GM18873 (cell line): ENCODE data around the gene ZRSR2.
"Not testable (repeated sequence)": the region's sequence is repeated elsewhere in the genome, so short reads cannot be mapped to it uniquely, and the experiment has no call there.

Source experiments
- ATAC-seq: cut with Tn5 transposase; IDR thresholded peaks from one replicate; pipeline ENCODE4 v1.9.1; 2021; ENCODE audit warnings: mild to moderate bottlenecking, moderate library complexity, moderate number of reproducible peaks; ENCODE audit not compliant: unreplicated experiment, low FRiP score

ZRSR2 gene

DNA sequence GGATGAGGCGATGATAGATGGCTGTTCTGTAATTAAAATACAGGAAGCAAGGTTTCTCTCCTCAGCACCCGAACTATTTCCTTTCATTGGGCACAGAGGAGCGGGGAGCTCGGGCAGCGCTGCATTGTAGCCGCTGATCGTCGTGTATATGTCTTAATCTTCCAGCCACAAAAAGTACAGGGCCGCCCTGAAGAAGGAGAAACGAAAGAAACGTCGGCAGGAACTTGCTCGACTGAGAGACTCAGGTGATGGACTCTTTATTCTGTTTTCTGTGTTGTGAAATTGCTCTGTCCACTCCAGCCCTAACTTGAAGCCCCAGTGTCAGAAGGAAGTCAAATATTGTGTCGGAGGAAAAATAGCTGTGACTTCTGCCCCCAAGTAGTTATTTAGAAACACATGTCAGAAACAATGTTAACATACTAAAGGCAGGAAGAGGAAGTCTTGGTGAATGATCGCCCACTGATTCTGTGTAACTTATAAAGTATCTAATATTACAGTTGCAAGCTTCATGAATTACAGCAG is 546 bp downstream of the ZRSR2 start:
- peak; percentile 20 for ATAC-seq

DNA sequence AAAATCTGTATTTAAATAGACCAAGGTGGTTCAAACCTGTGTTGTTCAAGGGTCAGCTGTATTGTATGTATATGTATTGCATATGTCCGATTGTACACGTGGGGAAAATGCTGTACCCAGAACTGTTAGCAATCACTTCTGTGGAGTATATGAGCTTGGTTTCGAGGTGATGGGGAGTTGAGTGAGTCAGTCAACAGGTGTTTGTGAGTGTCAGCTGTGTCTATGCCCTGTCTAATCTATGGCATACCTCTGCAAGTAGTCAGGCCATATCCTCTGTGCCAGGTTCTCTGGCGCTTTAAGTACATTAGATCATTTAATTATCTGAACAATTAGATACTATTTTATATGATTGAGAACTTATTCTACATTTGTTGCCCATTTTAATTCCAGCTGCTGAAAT is 7.4 kb downstream of the ZRSR2 start:
- no peak for ATAC-seq

DNA sequence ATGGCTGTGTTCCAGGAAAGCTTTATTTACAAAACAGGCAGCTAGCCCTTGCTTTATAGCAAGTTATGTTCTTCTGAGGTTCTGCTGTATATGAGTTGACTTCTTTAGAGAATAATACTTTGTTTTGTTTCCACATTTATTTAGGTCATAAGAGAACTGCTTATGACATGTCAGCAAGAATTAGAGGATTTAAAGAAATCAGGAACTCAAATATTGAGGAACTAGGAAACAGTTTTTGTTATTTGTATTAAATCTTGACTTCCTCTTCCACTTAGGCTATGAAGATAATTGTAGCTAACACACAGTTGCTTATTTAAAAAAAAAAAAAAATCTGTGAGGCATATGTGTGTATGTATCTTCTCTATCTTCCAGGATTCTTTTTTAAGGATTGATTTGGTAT is 14.3 kb downstream of the ZRSR2 start:
- no peak for ATAC-seq

DNA sequence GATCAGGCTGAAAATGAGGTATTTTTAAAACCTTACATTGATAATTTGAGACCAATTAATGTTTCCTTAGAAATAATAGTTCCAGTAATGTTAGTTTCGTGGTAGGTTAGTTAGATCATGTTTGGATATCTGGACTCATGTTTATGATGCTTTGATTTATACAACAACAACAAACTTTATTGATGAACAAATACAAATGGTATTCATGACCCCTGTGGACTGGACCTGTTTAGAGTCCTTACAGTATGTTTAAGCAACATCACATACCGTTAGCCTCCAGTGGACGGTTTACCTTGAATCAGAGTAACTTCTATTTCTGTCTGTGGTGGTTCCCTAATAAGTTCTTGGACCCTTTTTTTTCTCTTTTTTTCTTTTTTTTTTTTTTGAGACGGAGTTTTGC is 18.0 kb downstream of the ZRSR2 start:
- ATAC-seq, result no peak

DNA sequence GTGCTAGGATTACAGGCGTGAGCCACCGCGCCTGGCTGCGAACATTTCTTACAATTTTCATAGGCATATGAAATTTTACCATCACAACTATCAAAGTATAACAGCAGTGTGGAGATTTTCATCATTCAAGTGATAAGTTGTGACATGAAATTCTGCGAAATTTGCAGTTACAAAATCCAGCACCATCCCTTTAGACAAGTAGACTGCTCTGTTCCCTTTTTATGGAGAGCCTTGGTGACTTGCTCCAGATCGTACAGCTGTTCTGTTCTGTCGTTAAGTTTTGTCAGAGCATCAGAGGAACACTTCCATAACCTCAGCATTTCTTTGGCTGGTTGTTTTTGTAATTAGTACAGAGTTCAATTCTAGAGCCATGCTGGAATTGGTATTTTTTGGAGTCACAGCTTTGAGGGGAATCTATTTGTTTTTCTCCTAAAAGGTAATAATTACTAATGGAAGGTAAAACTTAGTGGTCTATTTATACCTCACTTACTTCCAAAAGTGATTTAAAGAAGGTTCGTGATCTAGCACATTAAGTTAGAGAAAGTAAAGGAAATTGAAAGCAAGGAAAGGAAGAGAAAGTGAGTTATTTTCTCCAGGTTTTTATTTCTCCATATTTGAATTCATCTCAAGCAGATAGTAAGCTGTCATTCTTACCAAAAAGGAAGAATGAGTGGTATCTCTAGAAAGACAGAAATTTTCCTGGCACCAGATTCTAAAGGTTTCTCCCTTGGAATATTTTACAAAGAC is 22.1 kb downstream of the ZRSR2 start:
- no peak for ATAC-seq

DNA sequence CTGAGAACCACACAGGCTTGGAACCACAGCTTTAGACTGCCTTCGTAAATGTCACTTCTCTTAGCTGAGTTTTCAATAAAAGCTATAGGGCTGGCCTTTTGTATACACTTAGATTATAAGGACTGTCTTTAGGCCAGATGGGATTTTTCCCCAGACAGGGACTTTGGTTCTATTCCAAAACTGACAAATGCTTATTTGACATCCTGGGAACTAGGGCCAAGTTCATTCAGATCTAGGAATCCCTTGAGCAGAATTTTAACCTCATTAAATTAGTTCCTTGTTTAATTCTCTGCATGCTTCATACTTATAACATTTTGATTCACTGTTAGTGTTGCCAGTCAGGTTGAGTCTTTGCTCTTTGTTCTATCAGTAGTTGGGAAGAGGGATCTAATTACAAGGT is 23.1 kb downstream of the ZRSR2 start:
- no peak for ATAC-seq

DNA sequence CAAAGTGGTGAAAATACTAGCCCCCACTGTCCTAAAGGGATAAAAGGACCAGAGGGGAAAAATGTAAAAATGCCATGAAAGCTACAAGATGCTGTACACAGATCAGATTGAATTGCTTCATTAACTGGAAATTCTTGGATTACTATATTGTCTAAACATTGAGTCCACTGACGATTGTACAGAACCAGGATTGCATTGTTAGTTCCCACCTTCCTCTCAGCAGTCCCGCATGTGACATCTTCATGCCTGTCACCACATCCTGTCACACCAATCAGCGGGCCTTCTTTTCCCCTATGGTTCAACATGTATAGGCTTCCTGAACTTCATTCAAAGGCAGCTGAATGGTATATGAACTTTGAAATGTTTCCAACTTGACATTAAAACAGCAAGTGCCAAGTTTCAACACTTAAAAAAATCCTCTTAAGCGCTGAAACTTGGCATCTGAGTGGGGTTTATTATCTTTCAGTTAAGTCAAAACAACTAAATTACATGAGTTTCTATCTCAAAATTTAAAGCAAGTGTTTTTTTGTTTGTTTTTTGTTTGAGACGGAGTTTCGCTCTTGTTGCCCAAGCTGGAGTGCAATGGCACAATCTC is 24.6 kb downstream of the ZRSR2 start:
- no peak for ATAC-seq

DNA sequence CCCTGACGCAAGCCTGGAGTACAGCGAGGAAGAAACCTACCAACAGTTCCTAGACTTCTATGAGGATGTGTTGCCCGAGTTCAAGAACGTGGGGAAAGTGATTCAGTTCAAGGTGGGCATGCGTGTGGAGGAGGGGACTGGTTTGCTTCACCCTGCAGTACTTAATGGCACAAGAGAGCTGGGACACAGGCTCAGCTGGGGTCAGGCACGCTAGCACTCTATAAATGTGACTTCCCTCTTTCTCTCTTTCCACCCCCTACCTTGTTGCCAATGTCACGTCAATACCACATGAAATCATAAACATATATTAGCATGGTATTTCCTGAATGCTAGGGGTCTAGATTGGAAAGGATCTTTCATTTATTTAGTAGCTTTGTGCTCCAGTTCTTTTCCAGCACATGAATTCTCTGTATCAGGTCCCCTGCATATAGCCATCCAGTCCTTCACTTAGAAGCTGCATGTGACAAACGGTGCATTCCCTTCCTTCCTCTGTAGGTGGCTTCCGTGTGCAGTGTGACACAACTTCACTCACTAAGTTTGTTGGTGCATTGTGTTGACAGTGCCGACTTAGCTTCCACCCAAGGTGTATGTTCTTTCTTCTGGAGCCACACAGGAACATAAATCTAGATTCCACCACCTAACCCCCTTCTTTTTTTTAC is 25.6 kb downstream of the ZRSR2 start:
- ATAC-seq, result no peak

DNA sequence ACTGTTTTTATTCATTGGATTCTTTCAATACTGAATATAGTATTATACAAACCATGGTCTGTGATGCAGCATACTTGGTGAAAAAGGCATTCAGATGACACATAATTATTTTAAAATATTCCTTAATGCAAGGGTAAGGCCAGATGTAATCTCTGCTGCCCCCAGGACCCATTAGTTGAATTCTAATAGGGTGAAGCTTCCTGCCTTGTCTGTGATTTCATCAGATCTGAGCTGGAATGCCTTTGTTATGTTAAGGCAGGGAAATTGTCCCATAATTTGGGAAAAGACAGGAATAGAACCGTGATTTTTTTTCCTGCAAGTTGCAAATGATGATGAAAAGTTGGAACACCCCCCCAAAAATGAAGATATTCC is 26.1 kb downstream of the ZRSR2 start:
- no peak for ATAC-seq

DNA sequence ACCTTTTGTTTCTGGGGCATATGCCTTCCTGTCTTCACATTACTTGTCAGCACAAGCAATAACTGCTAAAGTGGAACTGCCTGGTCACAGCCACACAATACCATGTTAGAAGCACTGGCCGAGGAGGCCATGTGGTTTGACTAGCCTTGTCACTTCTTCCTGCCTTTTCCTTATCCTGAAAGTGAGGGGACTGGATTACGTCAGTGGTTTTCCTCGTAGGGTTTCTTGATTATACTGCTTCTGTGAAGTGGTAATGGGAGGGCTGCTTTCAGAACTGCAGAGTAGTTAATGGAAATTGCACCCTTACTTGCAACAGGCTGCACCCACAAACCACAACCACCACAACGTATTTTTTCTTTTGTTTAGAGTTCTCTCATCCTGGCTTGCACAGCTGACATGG is 26.6 kb downstream of the ZRSR2 start:
- no peak for ATAC-seq

DNA sequence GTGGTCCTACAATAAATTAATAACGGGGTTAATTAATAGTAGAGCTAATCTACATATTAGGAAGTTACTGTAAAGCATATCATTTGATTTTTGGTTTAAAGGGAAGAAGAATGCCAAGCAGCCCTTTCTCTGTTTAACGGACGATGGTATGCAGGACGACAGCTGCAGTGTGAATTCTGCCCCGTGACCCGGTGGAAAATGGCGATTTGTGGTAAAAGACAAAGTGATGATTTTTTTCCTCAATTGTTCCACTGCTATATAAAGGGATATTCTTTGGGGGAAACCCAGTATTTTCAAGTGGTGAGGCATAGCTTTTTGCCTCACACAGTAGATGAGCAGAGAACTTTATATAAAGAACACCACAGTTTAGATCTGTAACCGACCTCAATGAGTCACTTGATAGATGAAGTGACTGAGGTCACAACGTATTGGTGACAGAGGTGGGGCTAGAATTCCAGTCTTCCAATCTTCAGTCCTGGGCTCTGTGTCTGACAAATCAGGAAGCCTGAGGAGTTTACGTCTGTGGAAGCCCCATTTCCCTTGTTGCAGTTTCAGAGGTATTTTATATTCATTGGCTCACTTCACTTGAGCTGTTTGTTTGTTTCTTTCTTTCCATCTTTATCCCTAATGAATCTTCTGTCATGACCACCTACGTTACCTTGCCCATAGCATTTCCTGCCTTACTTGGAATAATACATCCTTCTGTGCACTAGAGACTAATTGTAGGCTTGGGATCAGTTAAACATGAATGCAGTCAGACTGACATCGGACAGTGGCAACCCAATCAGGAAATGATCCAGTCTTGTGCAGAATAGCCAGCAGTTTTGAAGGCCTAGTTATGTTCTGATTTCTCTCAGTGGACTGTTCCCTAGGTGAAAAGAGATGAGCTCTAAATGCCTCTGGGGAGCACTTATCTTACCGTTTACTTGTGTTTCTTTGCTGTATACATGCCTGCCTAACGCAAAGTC is 30.1 kb downstream of the ZRSR2 start:
- ATAC-seq, result no peak

DNA sequence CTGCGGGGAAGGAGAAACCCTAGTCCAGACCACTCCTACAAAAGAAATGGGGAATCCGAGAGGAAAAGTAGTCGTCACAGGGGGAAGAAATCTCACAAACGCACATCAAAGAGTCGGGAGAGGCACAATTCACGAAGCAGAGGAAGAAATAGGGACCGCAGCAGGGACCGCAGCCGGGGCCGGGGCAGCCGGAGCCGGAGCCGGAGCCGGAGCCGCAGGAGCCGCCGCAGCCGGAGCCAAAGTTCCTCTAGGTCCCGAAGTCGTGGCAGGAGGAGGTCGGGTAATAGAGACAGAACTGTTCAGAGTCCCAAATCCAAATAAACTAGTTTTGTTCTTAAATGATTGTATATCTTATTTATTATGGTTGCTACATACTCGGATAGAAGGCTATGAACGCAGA is 32.6 kb downstream of the ZRSR2 start:
- no peak for ATAC-seq

DNA sequence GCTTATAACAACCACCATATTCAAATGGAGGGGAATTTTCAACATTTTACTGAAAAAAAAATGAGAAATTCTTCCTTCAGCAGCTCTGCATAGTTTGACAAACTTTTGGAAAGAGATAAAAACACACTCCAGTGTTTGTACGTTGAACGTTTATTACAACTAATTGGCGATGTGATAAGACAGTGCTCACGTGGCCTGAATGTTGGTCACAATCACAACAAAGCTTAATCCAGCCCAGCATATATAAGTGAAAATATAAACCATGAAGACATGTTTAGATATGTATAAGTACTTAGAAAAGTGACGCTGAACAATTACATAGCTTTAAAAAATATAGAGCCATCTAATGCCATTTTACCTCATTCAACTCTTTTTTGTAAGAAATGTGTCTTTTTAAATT is 35.7 kb downstream of the ZRSR2 start:
- ATAC-seq, result no peak

DNA sequence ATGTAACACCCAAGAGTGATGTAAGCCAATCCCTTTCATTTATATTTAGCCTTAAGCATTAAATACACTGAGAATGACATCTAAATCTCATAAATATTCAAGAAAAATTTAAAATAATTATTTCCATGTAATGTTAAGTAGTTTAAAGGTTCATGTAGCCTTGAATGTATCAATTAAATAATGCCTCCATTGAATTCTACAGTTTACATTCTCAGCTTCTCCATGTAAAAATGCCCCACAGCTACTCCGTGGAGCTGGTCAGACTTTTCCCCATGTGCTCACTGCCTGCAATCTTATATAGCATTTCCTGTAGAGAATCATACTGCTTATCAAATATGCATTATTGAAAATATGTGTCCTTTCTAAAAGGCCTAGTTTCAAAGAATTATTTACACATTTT is 38.9 kb downstream of the ZRSR2 start:
- ATAC-seq, result no peak

DNA sequence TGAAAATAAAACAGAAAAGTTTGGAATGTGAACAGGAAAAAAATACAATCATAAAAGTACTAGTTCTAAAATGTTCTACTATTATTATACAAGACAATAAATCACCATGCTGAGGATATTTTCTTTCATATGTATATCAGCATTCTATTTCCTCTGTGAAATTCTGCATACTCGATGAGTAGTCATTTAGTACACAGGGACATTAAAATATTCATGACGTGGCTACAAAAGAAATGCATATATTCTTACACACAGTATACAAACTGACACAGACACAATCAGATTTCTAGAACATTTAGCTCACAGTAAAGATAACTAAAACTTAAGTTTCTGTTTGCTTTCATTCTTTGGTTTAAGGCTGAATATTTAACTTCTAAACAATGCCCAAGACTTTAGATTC is 41.1 kb downstream of the ZRSR2 start:
- not testable (repeated sequence) for ATAC-seq

DNA sequence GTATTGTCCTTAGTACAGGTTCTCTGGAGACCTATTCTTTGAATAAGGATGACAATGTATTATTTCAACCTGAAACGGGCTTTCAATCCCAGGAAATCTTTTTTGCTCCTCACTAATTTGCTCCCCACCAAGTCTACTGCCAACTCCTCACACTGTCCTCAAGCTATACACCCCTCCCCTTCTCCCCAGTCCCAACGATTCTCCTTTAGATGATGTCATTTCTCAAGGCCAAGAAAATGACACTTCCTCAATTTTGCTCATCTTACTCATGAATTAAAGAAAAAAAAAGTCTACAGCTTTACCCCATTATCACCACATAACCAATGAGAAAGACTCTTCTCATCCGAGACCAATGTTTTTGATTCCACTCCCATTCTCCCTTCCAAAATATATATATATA is 43.8 kb downstream of the ZRSR2 start:
- no peak for ATAC-seq

DNA sequence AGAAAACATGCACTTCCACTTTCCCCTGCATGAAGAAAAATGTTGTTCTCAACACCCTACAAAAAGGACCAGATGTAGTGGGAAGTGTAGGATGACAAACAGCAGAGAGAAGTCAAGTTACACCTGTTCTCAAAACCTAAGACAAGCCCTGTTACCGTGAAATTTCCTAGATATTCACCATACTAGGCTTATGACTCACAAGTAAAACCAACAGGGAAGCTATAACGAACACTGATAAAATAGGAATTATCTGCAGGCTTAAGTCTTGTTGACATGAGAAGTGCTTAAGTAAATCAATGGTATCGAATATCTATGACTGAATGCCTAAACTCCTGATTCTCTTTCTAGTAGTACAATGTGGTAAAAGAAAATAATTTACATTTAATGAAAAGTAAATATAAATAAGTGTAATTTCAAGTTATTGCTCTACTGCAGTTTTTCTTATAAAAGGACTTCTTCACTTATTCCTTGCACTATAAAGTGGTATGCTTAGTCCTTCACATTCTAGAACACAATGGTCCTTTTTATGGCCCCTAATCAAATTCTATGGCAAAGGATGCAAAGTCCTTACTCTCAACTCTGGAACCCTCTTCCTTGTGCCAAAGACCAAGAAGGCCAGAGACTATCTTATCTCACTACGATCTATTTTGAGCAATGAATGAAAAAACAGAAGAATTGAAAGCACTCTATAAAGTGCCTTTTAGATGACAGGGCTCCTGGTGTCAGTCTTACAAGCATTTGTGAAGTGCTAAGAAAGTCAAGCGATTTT is 44.7 kb downstream of the ZRSR2 start:
- no peak for ATAC-seq

DNA sequence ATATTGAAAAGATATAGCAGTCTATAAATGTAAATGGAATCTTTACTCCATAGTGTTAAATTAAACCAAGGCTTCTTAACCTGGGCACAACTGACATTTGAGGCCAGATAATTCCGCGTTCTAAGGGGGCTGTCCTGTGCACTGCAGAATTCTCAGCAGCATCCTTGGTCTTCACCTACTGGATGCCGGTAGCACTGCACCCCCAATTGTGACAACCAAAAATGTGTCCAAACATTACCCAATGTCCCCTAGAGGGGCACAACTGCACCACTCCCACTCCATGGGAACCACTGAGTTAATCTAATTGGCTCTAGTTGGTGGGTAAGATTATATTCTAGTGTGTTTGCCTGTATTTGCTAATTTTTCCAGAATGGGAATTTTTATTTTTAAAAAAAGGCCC is 47.7 kb downstream of the ZRSR2 start:
- ATAC-seq, result no peak

DNA sequence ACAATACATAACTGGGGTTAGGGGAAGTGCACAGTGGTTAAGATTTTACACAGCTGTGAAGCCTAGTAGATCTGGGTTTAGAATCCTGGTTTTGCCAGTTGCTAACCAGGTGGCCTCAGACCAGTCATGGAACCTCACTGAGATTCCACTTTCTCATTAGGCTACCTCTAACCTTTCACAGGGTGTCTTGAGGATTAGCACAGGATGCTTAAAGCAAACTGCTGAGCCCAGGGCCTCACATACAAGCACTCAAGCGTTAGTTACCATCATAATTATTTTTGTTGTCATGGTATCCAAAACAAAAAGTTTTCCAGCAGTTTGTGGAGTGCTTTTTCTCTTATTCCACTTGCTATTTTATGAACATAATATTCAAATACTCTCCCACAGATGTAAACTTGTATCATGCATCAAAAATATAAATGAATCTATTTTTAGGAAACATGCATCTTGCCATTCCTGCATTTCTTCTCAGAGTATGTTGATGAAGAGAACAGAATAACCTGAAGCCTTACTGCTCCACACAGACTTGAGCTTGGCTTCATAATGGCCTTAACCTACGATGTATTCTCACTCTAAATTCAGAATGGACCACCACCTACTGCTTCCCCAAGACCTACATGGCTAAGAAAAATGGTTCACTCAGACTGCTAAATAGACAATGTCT is 51.7 kb downstream of the ZRSR2 start:
- ATAC-seq, result no peak
